ENCODE measurements around the gene BRD4. TPM values are rescaled to one million over a fixed set of nuclear protein-coding genes. Genes with fewer than 3 reads are reported as not detected.

BRD4 gene
- total RNA-seq, 1 donor from 2014 or later, result 143 TPM

DNA sequence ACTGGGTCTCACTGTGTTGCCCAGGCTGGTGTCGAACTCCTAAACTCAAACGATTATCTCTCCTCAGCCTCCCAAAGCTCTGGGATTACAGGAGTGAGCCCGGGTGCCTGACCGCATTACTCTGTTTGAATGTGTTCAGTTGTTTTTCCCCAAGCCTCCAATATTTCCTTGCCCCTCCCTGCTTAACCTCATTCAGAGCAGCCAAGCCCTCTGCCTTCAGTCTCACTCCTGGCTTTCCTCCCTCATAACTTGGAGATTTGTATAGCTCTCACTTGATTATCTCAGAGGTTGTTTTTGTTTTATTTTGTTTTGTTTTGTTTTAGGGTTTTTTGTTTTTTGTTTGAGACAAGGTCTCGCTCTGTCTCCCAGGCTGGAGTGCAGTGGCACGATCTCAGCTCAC lies 111.5 kb downstream of the BRD4 start:
- Mint-ChIP-seq H3K27me3 (ENCODE audit: unreplicated experiment) (no peaks in the 10 kb centered on the region), H3K4me3 (ENCODE audit: unreplicated experiment) (no peak overlapping the region), H3K27ac (ENCODE audit: unreplicated experiment) (no peak overlapping the region), H3K36me3 (ENCODE audit: unreplicated experiment) (no peaks in the 10 kb centered on the region), H3K9me3 (ENCODE audit: unreplicated experiment) (no peaks in the 10 kb centered on the region), H3K4me1 (ENCODE audit: unreplicated experiment) (peaks cover 15% of the 10 kb centered on the region)
- TF ChIP-seq, protein P1, sequence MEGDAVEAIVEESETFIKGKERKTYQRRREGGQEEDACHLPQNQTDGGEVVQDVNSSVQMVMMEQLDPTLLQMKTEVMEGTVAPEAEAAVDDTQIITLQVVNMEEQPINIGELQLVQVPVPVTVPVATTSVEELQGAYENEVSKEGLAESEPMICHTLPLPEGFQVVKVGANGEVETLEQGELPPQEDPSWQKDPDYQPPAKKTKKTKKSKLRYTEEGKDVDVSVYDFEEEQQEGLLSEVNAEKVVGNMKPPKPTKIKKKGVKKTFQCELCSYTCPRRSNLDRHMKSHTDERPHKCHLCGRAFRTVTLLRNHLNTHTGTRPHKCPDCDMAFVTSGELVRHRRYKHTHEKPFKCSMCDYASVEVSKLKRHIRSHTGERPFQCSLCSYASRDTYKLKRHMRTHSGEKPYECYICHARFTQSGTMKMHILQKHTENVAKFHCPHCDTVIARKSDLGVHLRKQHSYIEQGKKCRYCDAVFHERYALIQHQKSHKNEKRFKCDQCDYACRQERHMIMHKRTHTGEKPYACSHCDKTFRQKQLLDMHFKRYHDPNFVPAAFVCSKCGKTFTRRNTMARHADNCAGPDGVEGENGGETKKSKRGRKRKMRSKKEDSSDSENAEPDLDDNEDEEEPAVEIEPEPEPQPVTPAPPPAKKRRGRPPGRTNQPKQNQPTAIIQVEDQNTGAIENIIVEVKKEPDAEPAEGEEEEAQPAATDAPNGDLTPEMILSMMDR (IDR thresholded peaks at IDR 0.05), result no peak
- DNase-seq (ENCODE audit: extremely low spot score, unreplicated experiment), result no peak

DNA sequence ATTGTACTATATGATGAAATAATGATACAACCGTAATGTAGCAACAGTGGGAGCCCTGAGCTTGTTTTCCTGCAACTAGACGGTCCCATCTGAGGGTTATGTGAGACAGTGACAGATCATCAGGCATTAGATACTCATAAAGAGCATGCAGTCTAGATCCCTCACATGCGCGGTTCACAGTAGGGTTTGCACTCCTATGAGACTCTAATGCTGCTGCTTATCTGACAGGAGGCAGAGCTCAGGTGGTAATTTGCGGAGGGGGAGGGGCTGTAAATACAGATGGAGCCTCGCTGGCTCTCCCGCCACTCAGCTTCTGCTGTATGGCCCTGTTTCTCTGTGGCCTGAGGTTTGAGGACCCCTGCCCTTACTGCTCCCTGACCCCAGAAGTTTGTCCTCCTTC lies 113.8 kb downstream of the BRD4 start:
- H3K27me3 Mint-ChIP-seq (ENCODE audit: unreplicated experiment), result no peaks in the 10 kb centered on the region
- no peak overlapping the region for H3K27ac Mint-ChIP-seq (ENCODE audit: unreplicated experiment)
- no peaks in the 10 kb centered on the region for H3K36me3 Mint-ChIP-seq (ENCODE audit: unreplicated experiment)
- no peak for DNase-seq (ENCODE audit: extremely low spot score, unreplicated experiment)
- H3K9me3 Mint-ChIP-seq (ENCODE audit: unreplicated experiment), result no peaks in the 10 kb centered on the region
- peaks cover 19% of the 10 kb centered on the region for H3K4me1 Mint-ChIP-seq (ENCODE audit: unreplicated experiment)
- H3K4me3 Mint-ChIP-seq (ENCODE audit: unreplicated experiment), result no peak overlapping the region
- TF ChIP-seq, protein P1 (IDR thresholded peaks at IDR 0.05), result no peak

DNA sequence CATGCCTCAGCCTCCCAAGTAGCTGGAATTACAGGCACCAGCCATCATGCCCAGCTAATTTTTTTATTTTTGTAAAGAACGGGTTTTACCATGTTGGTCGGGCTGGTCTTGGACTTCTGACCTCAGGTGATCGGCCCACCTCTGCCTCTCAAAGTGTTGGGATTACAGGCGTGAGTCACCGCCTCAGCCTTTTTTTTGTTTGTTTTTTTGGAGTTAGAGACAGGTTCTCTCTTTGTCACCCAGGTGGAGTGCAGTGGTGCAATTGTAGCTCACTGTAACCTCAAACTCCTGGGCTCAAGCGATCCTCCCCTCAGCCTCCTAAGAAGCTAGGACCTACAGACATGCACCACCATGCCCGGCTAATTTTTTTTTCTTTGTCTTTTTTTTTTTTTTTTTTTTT lies 116.0 kb downstream of the BRD4 start:
- no peak overlapping the region for H3K4me3 Mint-ChIP-seq (ENCODE audit: unreplicated experiment)
- DNase-seq (ENCODE audit: extremely low spot score, unreplicated experiment), result no peak
- TF ChIP-seq, protein P1 (IDR thresholded peaks at IDR 0.05), result no peak
- H3K36me3 Mint-ChIP-seq (ENCODE audit: unreplicated experiment), result no peaks in the 10 kb centered on the region
- H3K27ac Mint-ChIP-seq (ENCODE audit: unreplicated experiment), result no peak overlapping the region
- peaks cover 15% of the 10 kb centered on the region for H3K4me1 Mint-ChIP-seq (ENCODE audit: unreplicated experiment)
- no peaks in the 10 kb centered on the region for H3K27me3 Mint-ChIP-seq (ENCODE audit: unreplicated experiment)
- H3K9me3 Mint-ChIP-seq (ENCODE audit: unreplicated experiment), result no peaks in the 10 kb centered on the region

DNA sequence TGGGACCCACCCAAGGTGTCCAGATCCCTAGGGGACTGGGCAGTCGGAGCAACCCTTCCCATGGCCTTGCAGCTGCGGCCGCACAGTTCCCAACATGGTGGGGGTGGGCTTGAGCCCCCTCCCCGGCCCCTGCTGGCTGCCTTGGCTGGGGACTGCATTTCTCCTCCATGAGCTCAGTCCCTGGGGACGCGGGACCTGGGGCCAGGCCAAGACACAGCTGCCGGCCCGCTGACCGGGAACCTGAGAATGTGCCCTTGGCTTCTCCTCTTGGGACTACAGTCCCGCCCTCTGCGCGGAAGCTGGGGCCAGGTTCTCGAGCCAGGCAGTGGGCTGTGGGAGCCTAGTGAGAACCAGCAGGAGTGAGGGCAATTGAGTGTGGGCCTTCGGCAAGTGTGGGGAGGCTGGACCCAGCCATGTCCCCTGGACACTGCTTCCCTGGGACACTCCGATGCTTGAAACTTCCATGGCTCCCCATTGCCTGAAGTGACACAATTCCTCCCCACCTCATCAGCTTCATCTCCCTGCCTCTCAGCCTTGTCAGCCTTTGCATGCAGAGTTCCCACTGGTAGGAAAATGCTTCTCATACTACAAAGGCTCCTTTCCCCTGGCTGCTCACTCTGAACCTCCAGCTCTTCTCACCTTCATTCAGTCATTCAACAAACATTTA lies 118.5 kb downstream of the BRD4 start:
- Mint-ChIP-seq H3K27ac (ENCODE audit: unreplicated experiment) (no peak overlapping the region), H3K4me1 (ENCODE audit: unreplicated experiment) (peaks cover 30% of the 10 kb centered on the region), H3K36me3 (ENCODE audit: unreplicated experiment) (no peaks in the 10 kb centered on the region), H3K27me3 (ENCODE audit: unreplicated experiment) (no peaks in the 10 kb centered on the region), H3K4me3 (ENCODE audit: unreplicated experiment) (no peak overlapping the region), H3K9me3 (ENCODE audit: unreplicated experiment) (no peaks in the 10 kb centered on the region)
- TF ChIP-seq, protein P1 (IDR thresholded peaks at IDR 0.05), result no peak
- no peak for DNase-seq (ENCODE audit: extremely low spot score, unreplicated experiment)

- Mint-ChIP-seq H3K36me3 (ENCODE audit: unreplicated experiment) (no peaks in the 10 kb centered on the region), H3K27me3 (ENCODE audit: unreplicated experiment) (no peaks in the 10 kb centered on the region), H3K9me3 (ENCODE audit: unreplicated experiment) (no peaks in the 10 kb centered on the region), H3K27ac (ENCODE audit: unreplicated experiment) (no peak overlapping the region), H3K4me3 (ENCODE audit: unreplicated experiment) (no peak overlapping the region), H3K4me1 (ENCODE audit: unreplicated experiment) (peaks cover 30% of the 10 kb centered on the region)
- TF ChIP-seq, protein P1 (IDR thresholded peaks at IDR 0.05), result no peak
- no peak for DNase-seq (ENCODE audit: extremely low spot score, unreplicated experiment)
These were observed 119.6 kb downstream of the BRD4 start for GRCh38 chr19:15212711-15213110.

All from osteocyte (in vitro differentiated cells).